ENCODE results near the gene ITPKA. TPM values are rescaled to one million over a fixed set of nuclear protein-coding genes. Genes with fewer than 3 reads are reported as not detected.

ITPKA gene
- total RNA-seq, result 1.4 and 44.2 TPM in 2 replicates

DNA sequence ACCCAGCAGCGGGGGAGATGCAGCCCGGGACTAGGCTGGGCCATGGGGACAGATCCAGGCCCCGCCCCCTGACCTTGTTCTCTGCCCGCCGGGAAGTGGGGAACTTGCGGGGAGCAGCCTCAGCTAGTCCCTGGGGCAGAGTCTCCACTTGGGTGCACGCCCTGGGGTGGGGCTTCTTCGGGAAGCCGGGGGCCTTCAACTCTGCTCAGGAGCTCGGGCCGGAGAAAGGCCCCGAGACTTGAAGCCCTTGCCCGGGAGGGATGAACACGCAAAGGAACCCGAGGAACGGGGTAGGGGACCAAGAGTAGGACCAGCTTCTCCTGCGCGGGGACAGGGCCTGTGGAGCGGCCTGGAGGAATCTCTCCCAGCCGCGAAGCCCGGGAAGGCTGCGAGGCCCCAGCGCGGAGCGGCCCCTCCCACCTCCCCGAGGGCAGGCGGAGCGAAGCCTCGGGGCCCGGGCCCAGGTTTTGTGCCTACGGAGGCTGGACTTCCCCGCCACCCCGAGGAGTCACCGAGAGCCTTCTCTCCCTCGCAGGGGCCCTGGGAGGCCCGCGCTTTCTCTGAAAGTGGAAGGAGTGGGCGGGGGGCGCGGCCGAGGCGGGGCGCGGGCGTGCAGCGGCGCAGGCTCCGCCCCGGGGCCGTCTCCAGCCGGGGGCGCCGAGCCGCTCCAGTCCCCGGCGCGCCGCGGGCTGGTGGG, at the start of gene ITPKA:
Gene ITPKA (plus strand): TSS at position 670 of the 697 bp plus-strand sequence. CDS start 54 bp downstream, outside the sequence.

DNA sequence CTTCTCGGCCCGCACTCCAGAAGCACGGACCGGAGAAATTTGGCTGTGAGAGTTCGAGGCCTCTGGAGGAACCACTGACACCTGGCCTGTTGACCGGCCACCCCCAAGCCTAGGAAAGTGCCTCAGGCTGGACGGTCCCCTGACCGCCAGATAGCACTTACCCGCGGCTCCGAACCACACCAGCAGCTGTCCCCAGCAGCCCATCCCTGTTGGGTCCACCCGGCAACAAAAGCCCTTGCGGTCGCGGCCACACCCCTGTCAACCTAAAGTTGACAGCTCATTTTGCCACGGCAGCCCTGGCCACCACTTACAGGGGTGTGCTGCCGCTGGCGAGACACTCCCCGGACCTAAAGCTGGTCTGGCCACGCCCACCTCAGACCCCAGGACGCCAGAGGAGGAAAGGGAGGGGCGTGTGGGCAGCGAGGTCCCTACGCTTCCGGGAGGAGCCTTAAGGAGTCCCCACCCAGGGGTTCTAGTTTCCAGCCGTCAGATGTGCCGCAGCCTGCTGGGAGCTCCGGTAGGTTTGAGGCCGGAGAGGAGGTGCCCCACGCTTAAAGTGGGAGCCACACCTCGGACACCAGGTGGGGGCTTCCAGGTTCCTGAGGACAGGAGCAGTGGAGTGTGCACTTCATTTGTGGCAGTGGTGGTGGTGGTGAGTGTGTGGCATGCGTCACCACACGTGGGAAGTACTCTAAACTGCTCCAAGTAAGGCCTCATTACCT, 20.0 kb downstream of the ITPKA start, which contains the start of gene LTK:
Gene LTK (minus strand): TSS at position 322 of the 722 bp plus-strand sequence. CDS start 118 bp downstream, at position 204.

Other genes with a start within 250 kb of the ITPKA start
- 1.7 and 8.9 TPM in 2 replicates for gene OIP5, start 161.3 kb upstream of the ITPKA start, total RNA-seq
- gene NUSAP1, start 161.0 kb upstream of the ITPKA start, total RNA-seq, result 40.2 and 53.8 TPM in 2 replicates
- gene NDUFAF1, start 91.4 kb upstream of the ITPKA start, total RNA-seq, result 26.8 and 41.3 TPM in 2 replicates
- 15.6 and 25.2 TPM in 2 replicates for gene RTF1, start 76.8 kb upstream of the ITPKA start, total RNA-seq
- 0.13 TPM in 1 of 2 replicates, not detected in the other for gene LTK, start 20.0 kb downstream of the ITPKA start, total RNA-seq
- 20.6 and 37.2 TPM in 2 replicates for gene RPAP1, start 50.4 kb downstream of the ITPKA start, total RNA-seq
- gene TYRO3, start 65.3 kb downstream of the ITPKA start, total RNA-seq, result 10.1 and 12.4 TPM in 2 replicates
- gene MGA, start 166.5 kb downstream of the ITPKA start, total RNA-seq, result 12.7 and 14.9 TPM in 2 replicates